WI38 (cell line): ENCODE results near the gene B3GNT4.
A peak's percentile ranks its signal among the peaks of the same experiment; 100 is the strongest.

Experiments
- H3K4me3 ChIP-seq: 2 replicates; pipeline ENCODE4 v1.5.1; 2011; ENCODE audit warnings: low read depth, mild to moderate bottlenecking, control low read depth, low read length
- CTCF ChIP-seq: IDR thresholded peaks from 2 replicates; pipeline ENCODE4 v1.5.1; 2012; ENCODE audit warnings: low read depth, mild to moderate bottlenecking, control low read depth, low read length

Gene B3GNT4

GRCh38 chr12:122189626-122190475, 13.7 kb upstream of the B3GNT4 start:
- no peak for TF ChIP-seq CTCF

GRCh38 chr12:122190842-122191668, 12.5 kb upstream of the B3GNT4 start:
- peak; percentile 92 for TF ChIP-seq CTCF

More at GRCh38 chr12:122189626-122190475, 13.7 kb upstream of the B3GNT4 start:
- no peak overlapping the region for H3K4me3 ChIP-seq

DNA sequence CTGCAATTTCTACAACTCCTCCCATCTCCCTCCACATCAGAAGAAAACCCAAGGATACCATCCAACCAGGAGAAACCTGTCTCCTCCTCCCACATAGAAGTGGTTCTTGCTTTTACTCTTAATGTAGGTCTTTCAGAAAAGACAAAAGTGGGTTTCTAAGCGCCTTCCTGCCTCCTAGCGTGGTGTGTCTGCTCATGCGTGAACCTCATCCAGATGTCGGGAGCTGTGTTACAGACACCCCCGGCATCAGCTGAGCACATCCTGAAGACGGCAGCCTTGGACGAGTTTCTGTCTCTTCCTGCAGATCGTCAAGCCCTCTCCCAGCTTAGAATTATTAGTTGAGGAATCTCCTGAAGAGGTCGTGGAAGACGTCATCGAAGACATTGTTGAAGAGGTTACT, 11.1 kb upstream of the B3GNT4 start:
- H3K4me3 ChIP-seq: no peak overlapping the region
- no peak for TF ChIP-seq CTCF

More at GRCh38 chr12:122190842-122191668, 12.5 kb upstream of the B3GNT4 start:
- H3K4me3 ChIP-seq: no peak overlapping the region

- no peak overlapping the region for H3K4me3 ChIP-seq
- TF ChIP-seq CTCF: no peak
Measured at GRCh38 chr12:122194804-122195203, 8.7 kb upstream of the B3GNT4 start.

GRCh38 chr12:122195405-122195804, 8.1 kb upstream of the B3GNT4 start:
- TF ChIP-seq CTCF: no peak
- no peak overlapping the region for H3K4me3 ChIP-seq

DNA sequence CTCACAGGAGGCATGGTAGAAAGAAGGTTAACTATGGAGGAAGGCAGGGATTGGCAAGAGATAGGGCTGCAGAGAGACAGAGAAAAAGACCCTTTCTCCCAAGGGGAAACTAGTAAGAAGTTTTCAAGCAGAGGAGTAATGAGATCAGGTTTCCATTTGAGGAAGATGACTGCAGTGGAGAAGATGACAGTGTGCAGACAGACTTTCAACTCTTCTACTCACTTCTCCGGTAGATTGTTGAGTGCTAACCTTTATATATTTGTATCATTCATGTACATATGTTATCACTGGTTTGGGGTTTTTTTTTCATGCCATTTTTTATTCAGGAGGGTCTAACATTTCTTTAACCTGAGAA, 5.9 kb upstream of the B3GNT4 start:
- no peak for TF ChIP-seq CTCF
- no peak overlapping the region for H3K4me3 ChIP-seq
